Neutrophil (primary cell): ENCODE data around the gene FAM32A.

Experiments used
- H3K27ac ChIP-seq: fragments of 200-600 bp; sonication (generic); 2 replicates; pipeline ENCODE4 v1.5.1; 2016; ENCODE audit warnings: mild to moderate bottlenecking, moderate library complexity
- H3K27me3 ChIP-seq: fragments of 200-600 bp; sonication (generic); 2 replicates; pipeline ENCODE4 v1.6.0; 2016; ENCODE audit warnings: mild to moderate bottlenecking
- H3K36me3 ChIP-seq: fragments of 200-600 bp; sonication (generic); 2 replicates; pipeline ENCODE4 v1.5.1; 2017
- H3K4me1 ChIP-seq, 2 experiments: fragments of 200-600 bp in 1 of 2; sonication (generic) in 1 of 2; 1 replicate in 1 of 2; 2 replicates in 1 of 2; pipeline versions ENCODE4 v1.5.1 to v1.6.1; 2013 to 2016; ENCODE audit warnings: low read depth in 1 of 2, low read length in 1 of 2, mild to moderate bottlenecking in 1 of 2, moderate library complexity in 1 of 2; ENCODE audit not compliant: control insufficient read depth in 1 of 2, insufficient read depth in 1 of 2
- H3K4me3 ChIP-seq, 2 experiments: fragments of 200-600 bp in 1 of 2; sonication (generic) in 1 of 2; 1 replicate in 1 of 2; 2 replicates in 1 of 2; pipeline ENCODE4 v1.5.1; 2013 to 2016; ENCODE audit warnings: low read depth in 1 of 2, low read length in 1 of 2, mild to moderate bottlenecking in 1 of 2, moderate library complexity in 1 of 2
- H3K9me3 ChIP-seq: fragments of 200-600 bp; sonication (generic); 2 replicates; pipeline ENCODE4 v1.5.1; 2016
- TF ChIP-seq, protein P1 (sequence below): fragments of 200-600 bp; sonication (generic); IDR thresholded peaks from 2 replicates; pipeline ENCODE4 v1.5.1; 2016; ENCODE audit warnings: antibody characterized with exemption

FAM32A gene

DNA sequence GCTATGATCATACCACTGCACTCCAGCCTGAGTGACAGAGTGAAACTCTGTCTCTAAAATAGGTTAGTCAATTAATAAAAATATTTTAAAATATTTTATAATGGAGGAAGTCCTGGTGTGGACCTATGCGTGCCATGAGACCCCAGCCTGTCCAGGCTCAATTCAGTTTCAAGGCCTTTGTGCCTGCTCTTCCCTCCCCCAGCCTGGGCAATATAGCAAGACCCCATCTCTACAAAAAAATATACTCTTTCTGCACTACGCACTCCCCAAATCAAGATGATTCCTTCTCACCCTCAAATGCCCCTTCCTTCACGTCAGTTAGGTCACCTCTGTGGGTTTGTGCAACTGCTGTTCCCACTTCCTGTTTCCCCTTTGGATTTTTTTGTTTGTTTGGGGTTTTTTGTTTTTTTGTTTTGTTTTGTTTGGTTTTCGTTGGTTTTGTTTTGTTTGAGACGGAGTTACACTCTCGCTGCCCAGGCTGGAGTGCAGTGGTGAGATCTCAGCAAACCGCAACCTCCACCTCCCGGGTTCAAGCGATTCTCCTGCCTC lies 43.1 kb upstream of the FAM32A start:
- Histone ChIP-seq H3K27me3 (no peaks in the 10 kb centered on the region), H3K4me3 (peak overlapping the region; percentile 88 to 93), H3K4me1 (peaks cover 66 to 71% of the 10 kb centered on the region in 2 experiments), H3K9me3 (no peaks in the 10 kb centered on the region), H3K27ac (peak overlapping the region; percentile 96), H3K36me3 (peaks cover 6% of the 10 kb centered on the region)
- TF ChIP-seq, protein P1, sequence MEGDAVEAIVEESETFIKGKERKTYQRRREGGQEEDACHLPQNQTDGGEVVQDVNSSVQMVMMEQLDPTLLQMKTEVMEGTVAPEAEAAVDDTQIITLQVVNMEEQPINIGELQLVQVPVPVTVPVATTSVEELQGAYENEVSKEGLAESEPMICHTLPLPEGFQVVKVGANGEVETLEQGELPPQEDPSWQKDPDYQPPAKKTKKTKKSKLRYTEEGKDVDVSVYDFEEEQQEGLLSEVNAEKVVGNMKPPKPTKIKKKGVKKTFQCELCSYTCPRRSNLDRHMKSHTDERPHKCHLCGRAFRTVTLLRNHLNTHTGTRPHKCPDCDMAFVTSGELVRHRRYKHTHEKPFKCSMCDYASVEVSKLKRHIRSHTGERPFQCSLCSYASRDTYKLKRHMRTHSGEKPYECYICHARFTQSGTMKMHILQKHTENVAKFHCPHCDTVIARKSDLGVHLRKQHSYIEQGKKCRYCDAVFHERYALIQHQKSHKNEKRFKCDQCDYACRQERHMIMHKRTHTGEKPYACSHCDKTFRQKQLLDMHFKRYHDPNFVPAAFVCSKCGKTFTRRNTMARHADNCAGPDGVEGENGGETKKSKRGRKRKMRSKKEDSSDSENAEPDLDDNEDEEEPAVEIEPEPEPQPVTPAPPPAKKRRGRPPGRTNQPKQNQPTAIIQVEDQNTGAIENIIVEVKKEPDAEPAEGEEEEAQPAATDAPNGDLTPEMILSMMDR: no peak

DNA sequence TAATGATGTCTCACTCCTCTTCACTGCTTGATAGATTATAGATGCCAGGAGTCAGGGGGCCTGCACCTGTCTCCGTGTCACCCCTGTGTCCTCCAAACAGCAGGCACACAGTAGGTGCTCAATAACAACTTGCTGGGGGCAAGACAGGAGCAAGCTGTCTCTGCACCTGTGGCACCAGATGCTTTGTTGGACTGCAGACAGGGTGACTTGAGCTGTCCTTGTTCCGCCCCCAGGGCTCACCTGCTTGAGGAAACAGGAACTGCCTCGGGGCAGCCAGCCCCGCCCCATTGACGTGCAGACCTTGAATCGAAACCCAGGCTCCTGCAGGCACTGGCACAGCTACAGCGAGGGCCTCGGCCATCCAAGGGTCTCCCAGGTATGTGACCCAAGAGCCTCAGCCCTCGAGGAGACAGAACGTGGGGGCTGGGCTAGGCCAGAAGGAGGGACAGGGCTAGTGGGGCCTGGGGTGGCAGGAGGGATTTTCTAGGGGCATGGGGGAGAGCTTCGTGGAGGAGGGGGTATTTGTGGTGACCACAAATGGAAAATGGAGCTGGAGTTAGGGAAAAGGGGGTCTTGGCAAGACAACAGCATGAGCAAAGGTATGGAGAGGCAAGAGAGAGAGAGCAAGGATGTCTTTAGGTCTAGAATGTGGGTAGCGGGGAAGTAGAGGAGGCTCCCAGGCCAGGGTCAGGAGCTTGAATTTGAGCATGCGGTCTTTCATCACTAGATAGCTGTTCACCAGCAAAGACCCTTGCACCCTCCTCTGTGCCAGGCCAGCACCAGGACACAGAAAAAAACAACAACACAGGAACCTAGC lies 41.6 kb upstream of the FAM32A start, which contains the start of gene HSH2D:
Gene HSH2D (plus strand): TSS at position 287 of the 817 bp plus-strand sequence. CDS start 5,066 bp downstream, outside the sequence.
- H3K9me3 ChIP-seq: no peaks in the 10 kb centered on the region
- TF ChIP-seq, protein P1: peak; percentile 55
- peaks cover 18% of the 10 kb centered on the region for H3K36me3 ChIP-seq
- peak within 1 kb of the TSS; percentile 88 to 93 for H3K4me3 ChIP-seq
- H3K4me1 ChIP-seq: peaks cover 81 to 86% of the 10 kb centered on the region in 2 experiments
- peak within 1 kb of the TSS; percentile 96 for H3K27ac ChIP-seq
- H3K27me3 ChIP-seq: no peaks in the 10 kb centered on the region

DNA sequence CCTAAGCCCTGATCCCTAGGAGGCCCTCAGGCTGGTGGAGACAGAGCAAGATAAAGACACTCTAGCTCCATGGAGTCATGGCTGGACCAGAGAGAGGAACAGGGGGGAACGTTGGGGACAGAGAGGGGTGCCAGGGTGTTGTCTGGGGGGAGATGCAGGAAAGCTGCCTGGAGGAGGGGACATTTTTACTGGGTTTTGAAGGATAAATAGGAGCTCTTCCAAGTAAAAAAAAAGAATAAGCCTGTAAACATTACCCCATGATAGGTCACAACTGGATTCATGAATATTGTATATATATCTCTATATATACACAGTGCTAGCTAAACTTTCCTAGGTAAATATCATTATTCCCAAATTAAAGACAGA lies 41.0 kb upstream of the FAM32A start:
- peaks cover 24% of the 10 kb centered on the region for H3K36me3 ChIP-seq
- no peaks in the 10 kb centered on the region for H3K9me3 ChIP-seq
- peak overlapping the region; percentile 88 to 93 for H3K4me3 ChIP-seq
- H3K27ac ChIP-seq: peak overlapping the region; percentile 96
- peaks cover 82 to 92% of the 10 kb centered on the region in 2 experiments for H3K4me1 ChIP-seq
- TF ChIP-seq, protein P1: no peak
- no peaks in the 10 kb centered on the region for H3K27me3 ChIP-seq

DNA sequence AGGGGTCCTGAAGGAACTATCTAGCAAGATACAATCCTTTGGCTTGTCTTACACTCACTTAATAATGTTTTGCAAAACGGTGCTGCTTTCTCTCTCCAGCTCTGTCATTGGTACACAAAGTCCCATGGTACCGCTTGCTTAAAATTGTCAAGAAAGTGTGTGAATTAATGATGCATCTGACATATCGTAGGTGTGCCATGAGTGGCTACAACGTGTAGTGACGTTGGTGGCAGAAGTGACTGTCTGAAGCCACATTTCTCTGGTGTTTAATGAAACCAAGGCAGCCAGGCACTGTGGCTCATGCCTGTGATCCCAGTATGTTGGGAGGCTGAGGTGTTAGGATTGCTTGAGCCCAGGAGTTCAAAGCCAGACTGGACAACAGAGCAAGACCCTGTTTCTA lies 39.1 kb upstream of the FAM32A start:
- TF ChIP-seq, protein P1: no peak

DNA sequence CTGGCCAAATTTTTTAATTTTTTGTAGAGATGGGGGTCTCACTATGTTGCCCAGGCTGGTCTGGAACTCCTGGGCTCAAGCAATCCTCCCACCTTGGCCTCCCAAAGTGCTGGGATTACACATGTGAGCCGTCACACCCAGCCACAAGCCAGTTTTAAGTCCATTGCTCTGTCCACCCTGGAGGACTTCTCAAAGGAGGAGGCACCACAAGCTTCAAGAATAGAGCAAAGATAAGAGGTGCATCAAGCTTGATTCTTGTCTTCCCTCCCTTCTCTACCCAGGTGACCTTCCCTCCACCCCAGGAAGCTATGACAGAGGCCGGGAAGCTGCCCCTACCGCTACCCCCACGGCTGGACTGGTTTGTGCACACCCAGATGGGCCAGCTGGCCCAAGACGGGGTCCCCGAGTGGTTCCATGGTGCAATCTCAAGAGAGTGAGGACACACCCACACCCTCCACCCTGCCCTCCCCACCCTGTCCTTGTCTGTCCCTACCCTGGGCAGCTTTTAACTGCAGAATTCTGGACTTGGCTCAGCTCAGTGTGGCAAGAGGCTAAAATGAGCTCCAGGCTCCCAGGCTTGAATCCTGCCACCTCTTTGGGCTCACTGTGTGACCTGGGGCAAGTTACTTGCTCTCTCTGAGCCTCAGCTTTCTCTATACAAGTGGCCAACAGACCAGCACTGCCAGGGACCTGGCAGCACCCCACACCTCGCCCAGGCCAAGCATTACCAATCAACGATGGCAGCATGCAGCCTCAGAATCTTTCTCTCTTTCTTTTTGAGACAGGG lies 36.6 kb upstream of the FAM32A start:
- H3K27me3 ChIP-seq: no peaks in the 10 kb centered on the region
- H3K4me1 ChIP-seq: peaks cover 69 to 74% of the 10 kb centered on the region in 2 experiments
- TF ChIP-seq, protein P1: no peak
- peak overlapping the region; percentile 96 for H3K27ac ChIP-seq
- H3K4me3 ChIP-seq: peak overlapping the region; percentile 47 to 88
- H3K36me3 ChIP-seq: peaks cover 68% of the 10 kb centered on the region
- no peaks in the 10 kb centered on the region for H3K9me3 ChIP-seq

More for the DNA sequence above, 39.1 kb upstream of the FAM32A start:
- Histone ChIP-seq H3K36me3 (peaks cover 43% of the 10 kb centered on the region), H3K4me1 (peaks cover 82 to 92% of the 10 kb centered on the region in 2 experiments), H3K27ac (peak overlapping the region; percentile 96), H3K27me3 (no peaks in the 10 kb centered on the region), H3K9me3 (no peaks in the 10 kb centered on the region), H3K4me3 (peak overlapping the region; percentile 88 to 93)
